NCI-H2196 treated with DMSO at 0.1 percent for 48 hours (cell line): ENCODE data around the gene ATP6V1F.

Source experiments
- DNase-seq: peaks from one replicate; lab custom pipeline; 2025; ENCODE audit not compliant: unreplicated experiment; lab: John Stamatoyannopoulos, UW

ATP6V1F gene

DNA sequence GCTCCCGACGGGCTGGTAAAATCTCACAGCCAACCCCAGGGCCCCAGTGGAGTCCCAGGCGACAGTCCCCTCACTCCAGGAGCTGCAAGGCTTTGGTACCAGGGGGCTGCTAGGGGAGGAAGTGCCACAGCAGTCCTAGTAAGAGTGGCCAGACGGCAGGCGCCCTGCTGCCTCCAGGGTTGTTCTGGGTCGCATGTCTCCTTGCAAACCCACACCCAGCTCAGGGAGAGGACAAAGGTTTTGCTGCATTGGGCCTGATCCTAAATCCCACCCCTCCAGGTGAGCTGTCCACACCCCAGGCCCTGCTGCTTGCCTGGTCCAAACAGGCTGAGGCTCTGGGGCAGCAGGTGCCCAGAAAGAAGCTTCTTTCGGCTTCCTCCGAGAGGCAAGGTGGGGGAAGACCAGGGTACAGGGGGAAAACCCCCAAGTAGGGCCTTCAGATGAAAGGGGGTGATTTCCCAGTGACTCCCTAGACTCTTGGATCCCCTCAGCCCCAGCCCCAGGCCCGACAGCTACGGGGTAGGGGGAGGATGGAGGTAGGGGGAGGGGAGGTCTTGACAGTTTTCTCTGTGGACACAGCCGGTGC is 52.0 kb downstream of the ATP6V1F start:
- no peak for DNase-seq

DNA sequence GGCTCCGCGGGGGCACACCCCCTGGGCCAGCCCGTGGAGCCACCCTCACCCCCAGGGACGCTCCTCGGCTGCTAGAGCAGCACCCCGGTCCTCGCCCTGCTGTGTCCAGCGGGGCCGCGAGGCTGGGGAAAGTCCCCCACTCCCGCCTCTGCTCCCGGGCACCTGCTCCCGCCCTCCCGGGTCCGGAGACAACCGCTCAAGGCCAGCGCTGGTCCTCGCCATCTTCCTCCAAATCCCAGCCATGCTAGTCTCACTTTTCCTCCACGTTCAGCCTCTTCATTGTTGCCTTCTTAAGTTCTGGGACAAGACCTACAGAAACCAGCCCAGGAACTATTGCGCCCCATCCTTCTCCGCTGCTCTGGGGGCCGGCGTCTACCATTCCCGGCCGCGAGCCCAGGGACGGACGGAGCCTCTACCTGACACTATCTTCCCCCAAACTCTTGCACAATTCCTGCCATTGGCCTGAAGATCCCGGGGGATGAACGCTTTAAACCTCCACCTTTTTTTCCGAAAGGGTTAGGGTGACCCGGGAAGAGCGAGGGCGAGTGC is 52.7 kb downstream of the ATP6V1F start:
- DNase-seq: no peak
